IMR-90 (cell line): ENCODE results near the gene PRKAG1.

ENCODE experiments used
- BHLHE40 ChIP-seq: fragments of 150-350 bp; IDR thresholded peaks from 2 replicates; pipeline ENCODE4 v1.6.1; 2016; ENCODE audit warnings: mild to moderate bottlenecking, low read depth, low read length
- CEBPB ChIP-seq: IDR thresholded peaks from 2 replicates; pipeline ENCODE4 v1.6.1; 2012; ENCODE audit warnings: low read depth, low read length, improper control_type of control experiment
- MAFK ChIP-seq: IDR thresholded peaks from 2 replicates; pipeline ENCODE4 v1.6.1; 2012; ENCODE audit warnings: low read depth, low read length, improper control_type of control experiment
- MXI1 ChIP-seq: IDR thresholded peaks from 2 replicates; pipeline ENCODE4 v1.6.1; 2012; ENCODE audit warnings: low read depth, mild to moderate bottlenecking, low read length, moderate library complexity, borderline replicate concordance
- POLR2A ChIP-seq: IDR thresholded peaks from 2 replicates; pipeline ENCODE4 v1.6.1; 2012; ENCODE audit warnings: mild to moderate bottlenecking, low read depth, low read length
- RAD21 ChIP-seq: IDR thresholded peaks from 2 replicates; pipeline ENCODE4 v1.6.1; 2012; ENCODE audit warnings: low read length, improper control_type of control experiment
- RCOR1 ChIP-seq: IDR thresholded peaks from 2 replicates; pipeline ENCODE4 v1.6.1; 2012; ENCODE audit warnings: mild to moderate bottlenecking, low read length, improper control_type of control experiment; ENCODE audit not compliant: insufficient replicate concordance
- RFX5 ChIP-seq: IDR thresholded peaks from 2 replicates; pipeline ENCODE4 v1.8.0; 2012; ENCODE audit warnings: low read depth, mild to moderate bottlenecking, low read length, moderate library complexity
- TF ChIP-seq, protein P1 (sequence below): conservative IDR thresholded peaks from 2 replicates; pipeline ENCODE4 v1.5.1; 2012; ENCODE audit warnings: mild to moderate bottlenecking, low read depth, low read length, improper control_type of control experiment
- TF ChIP-seq, protein P2 (sequence below): fragments of 150-350 bp; IDR thresholded peaks from 2 replicates; pipeline ENCODE4 v1.6.1; 2017; ENCODE audit warnings: mild to moderate bottlenecking, antibody characterized with exemption, low read length, low read depth

DNA sequence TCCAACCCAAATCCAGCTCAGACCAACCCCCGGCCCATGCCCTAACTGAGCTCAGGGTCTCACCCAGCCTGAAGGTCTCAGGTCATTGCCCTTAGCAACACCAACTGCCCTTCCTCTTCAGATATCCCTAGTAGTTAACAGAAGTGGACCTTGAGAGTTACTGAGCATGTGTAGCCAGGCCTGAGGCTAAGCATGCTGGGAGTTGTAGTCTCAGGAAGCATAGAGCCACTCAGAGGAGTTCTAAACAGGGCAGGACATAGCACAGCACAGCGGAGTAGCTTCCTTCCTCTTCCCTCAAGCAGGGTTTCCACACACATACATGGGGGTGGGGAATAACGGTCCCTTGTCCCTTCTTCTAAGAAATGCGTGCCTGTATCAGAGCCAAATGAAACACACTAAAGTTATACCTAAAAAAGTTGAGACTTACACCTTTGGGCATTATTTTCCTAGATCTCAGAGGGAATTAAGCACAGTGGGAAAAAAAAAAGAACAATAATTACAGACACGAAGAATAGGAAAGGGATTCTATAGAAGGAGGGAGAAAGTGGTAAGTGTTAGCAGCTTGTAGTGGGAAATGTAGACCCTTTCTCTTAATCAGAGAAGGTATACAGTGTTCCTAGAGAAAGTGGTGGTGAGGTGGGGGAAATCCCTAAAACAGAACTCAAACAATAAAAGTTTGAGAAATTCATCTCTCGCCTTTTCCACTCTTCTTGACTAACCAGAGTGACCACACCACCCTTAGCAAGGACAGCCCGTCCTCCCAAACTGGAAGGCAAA is 37.6 kb upstream of the PRKAG1 start:
- TF ChIP-seq, protein P1, sequence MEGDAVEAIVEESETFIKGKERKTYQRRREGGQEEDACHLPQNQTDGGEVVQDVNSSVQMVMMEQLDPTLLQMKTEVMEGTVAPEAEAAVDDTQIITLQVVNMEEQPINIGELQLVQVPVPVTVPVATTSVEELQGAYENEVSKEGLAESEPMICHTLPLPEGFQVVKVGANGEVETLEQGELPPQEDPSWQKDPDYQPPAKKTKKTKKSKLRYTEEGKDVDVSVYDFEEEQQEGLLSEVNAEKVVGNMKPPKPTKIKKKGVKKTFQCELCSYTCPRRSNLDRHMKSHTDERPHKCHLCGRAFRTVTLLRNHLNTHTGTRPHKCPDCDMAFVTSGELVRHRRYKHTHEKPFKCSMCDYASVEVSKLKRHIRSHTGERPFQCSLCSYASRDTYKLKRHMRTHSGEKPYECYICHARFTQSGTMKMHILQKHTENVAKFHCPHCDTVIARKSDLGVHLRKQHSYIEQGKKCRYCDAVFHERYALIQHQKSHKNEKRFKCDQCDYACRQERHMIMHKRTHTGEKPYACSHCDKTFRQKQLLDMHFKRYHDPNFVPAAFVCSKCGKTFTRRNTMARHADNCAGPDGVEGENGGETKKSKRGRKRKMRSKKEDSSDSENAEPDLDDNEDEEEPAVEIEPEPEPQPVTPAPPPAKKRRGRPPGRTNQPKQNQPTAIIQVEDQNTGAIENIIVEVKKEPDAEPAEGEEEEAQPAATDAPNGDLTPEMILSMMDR = no peak
- TF ChIP-seq POLR2A = no peak
- TF ChIP-seq, protein P2, sequence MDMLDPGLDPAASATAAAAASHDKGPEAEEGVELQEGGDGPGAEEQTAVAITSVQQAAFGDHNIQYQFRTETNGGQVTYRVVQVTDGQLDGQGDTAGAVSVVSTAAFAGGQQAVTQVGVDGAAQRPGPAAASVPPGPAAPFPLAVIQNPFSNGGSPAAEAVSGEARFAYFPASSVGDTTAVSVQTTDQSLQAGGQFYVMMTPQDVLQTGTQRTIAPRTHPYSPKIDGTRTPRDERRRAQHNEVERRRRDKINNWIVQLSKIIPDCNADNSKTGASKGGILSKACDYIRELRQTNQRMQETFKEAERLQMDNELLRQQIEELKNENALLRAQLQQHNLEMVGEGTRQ = no peak
- no peak for TF ChIP-seq RCOR1
- TF ChIP-seq RAD21 = no peak
- no peak for TF ChIP-seq RFX5
- TF ChIP-seq MXI1 = no peak
- TF ChIP-seq MAFK = no peak
- no peak for TF ChIP-seq BHLHE40
- no peak for TF ChIP-seq CEBPB
